Lower leg skin (tissue), 3 donors: Measurements from ENCODE around the gene NXPH2.

Source experiments
- POLR2A ChIP-seq, 2 donors: fragments of 450-650 bp; IDR thresholded peaks; one replicate each; pipeline ENCODE4 v1.6.1; 2016 to 2017; ENCODE audit warnings: antibody characterized with exemption in 2 of 2, mild to moderate bottlenecking in 1 of 2, moderate library complexity in 1 of 2
- TF ChIP-seq, protein P1 (sequence below), 3 donors: fragments of 450-650 bp; IDR thresholded peaks; one replicate each; pipeline ENCODE4 v1.5.1; 2016; ENCODE audit warnings: antibody characterized with exemption in 3 of 3, mild to moderate bottlenecking in 3 of 3, moderate library complexity in 2 of 3

DNA sequence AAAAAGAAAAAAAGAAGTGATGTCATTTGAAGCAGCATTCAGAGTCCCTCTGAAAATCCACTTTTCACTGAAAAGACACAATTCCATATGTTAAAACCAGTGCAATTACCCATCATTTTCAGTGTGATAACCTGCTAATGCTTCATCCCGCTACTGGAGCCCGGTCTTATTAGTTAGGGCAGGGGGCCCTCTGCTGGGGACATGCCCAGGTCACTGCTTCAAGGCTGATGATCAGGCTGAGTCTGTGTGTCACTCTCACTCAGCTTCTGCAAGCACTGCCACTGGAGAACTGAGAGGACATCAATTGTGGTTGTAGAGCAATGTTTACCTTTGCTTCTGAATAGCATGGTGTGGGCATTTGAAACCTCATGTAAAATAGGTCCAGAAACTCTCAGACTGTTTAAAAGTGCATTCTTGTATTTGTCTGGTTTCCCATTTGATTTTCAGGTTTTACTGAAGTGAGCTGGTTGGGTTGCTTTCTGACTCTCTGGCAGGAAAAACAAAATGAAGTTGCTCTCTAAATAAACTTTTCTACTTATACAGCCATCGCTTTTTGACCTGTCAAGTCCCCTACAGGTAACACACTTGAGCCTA lies 49.2 kb upstream of the NXPH2 start:
- TF ChIP-seq, protein P1, sequence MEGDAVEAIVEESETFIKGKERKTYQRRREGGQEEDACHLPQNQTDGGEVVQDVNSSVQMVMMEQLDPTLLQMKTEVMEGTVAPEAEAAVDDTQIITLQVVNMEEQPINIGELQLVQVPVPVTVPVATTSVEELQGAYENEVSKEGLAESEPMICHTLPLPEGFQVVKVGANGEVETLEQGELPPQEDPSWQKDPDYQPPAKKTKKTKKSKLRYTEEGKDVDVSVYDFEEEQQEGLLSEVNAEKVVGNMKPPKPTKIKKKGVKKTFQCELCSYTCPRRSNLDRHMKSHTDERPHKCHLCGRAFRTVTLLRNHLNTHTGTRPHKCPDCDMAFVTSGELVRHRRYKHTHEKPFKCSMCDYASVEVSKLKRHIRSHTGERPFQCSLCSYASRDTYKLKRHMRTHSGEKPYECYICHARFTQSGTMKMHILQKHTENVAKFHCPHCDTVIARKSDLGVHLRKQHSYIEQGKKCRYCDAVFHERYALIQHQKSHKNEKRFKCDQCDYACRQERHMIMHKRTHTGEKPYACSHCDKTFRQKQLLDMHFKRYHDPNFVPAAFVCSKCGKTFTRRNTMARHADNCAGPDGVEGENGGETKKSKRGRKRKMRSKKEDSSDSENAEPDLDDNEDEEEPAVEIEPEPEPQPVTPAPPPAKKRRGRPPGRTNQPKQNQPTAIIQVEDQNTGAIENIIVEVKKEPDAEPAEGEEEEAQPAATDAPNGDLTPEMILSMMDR (IDR thresholded peaks at IDR 0.05), result no peak
- no peak for TF ChIP-seq POLR2A (IDR thresholded peaks at IDR 0.05)
